Measurements from ENCODE around the gene PXMP4. TPM values are rescaled to one million over a fixed set of nuclear protein-coding genes. Genes with fewer than 3 reads are reported as not detected.

PXMP4 gene
- total RNA-seq, 4 donors from 2014 or later = 1.6 to 12.0 (median 5.5) TPM

GRCh38 chr20:33658510-33658909 lies 61.6 kb downstream of the PXMP4 start:
- peaks cover 14 to 23% (median 19%) of the 10 kb centered on the region in 4 donors for H3K4me1 ChIP-seq
- DNase-seq = no peak
- in situ Hi-C loops (cut with MboI; ENCODE audit: low pct_ligation_motif_present in 1 of 4, low pct_unique_long_range_greater_than_20kb in 1 of 4, low sequenced_read_pairs in 3 of 4) = loop anchor here in 2 of 4 donors (10.0 kb wide), 2 partner anchors 194 to 204 kb away; no protein-coding TSS in a partner anchor
- no peak overlapping the region for H3K4me3 ChIP-seq
- WGBS, 2 donors (ENCODE audit: low coverage in 1 of 2) = 88% methylated on average over 6 of the region's 8 CpGs; no CpG with 5 or more reads in 1 of the 2 donors
- TF ChIP-seq POLR2AphosphoS5 (IDR thresholded peaks at IDR 0.05) (no peak), POLR2A (IDR thresholded peaks at IDR 0.05) (no peak), CTCF (IDR thresholded peaks at IDR 0.05) (no peak), EP300 (IDR thresholded peaks at IDR 0.05; ENCODE audit: low read depth) (no peak)
- H3K27me3 ChIP-seq = no peaks in the 10 kb centered on the region
- intact Hi-C loops (cut with DNase I; ENCODE audit: low total_unique reads) = no loop called here
- H3K9me3 ChIP-seq = no peaks in the 10 kb centered on the region
- H3K36me3 ChIP-seq = peaks cover 0 to 4% (median 1%) of the 10 kb centered on the region in 4 donors
- H3K27ac ChIP-seq = no peak overlapping the region

GRCh38 chr20:33657704-33658095 lies 62.4 kb downstream of the PXMP4 start:
- DNase-seq = no peak
- H3K27ac ChIP-seq = no peak overlapping the region
- H3K4me1 ChIP-seq = peaks cover 17 to 25% (median 20%) of the 10 kb centered on the region in 4 donors
- H3K4me3 ChIP-seq = no peak overlapping the region
- peaks cover 0 to 4% (median 1%) of the 10 kb centered on the region in 4 donors for H3K36me3 ChIP-seq
- in situ Hi-C loops (cut with MboI; ENCODE audit: low pct_ligation_motif_present in 1 of 4, low pct_unique_long_range_greater_than_20kb in 1 of 4, low sequenced_read_pairs in 3 of 4) = loop anchor here in 2 of 4 donors (10.0 kb wide), 2 partner anchors 193 to 203 kb away; no protein-coding TSS in a partner anchor
- TF ChIP-seq POLR2AphosphoS5 (IDR thresholded peaks at IDR 0.05) (no peak), POLR2A (IDR thresholded peaks at IDR 0.05) (no peak), EP300 (IDR thresholded peaks at IDR 0.05; ENCODE audit: low read depth) (no peak), CTCF (IDR thresholded peaks at IDR 0.05) (no peak)
- H3K9me3 ChIP-seq = no peaks in the 10 kb centered on the region
- intact Hi-C loops (cut with DNase I; ENCODE audit: low total_unique reads) = no loop called here
- H3K27me3 ChIP-seq = no peaks in the 10 kb centered on the region
- 94% methylated on average over 12 of the region's 12 CpGs; no CpG with 5 or more reads in 1 of the 2 donors for WGBS, 2 donors (ENCODE audit: low coverage in 1 of 2)

- in situ Hi-C loops (cut with MboI; ENCODE audit: low pct_ligation_motif_present in 1 of 4, low pct_unique_long_range_greater_than_20kb in 1 of 4, low sequenced_read_pairs in 3 of 4) = loop anchor here in 2 of 4 donors (10.0 kb wide), 2 partner anchors 192 to 202 kb away; no protein-coding TSS in a partner anchor
- H3K9me3 ChIP-seq = no peaks in the 10 kb centered on the region
- no peak for DNase-seq
- H3K36me3 ChIP-seq = peaks cover 0 to 4% (median 1%) of the 10 kb centered on the region in 4 donors
- no peak overlapping the region for H3K27ac ChIP-seq
- no peaks in the 10 kb centered on the region for H3K27me3 ChIP-seq
- 96% methylated on average over 12 of the region's 17 CpGs; no CpG with 5 or more reads in 1 of the 2 donors for WGBS, 2 donors (ENCODE audit: low coverage in 1 of 2)
- intact Hi-C loops (cut with DNase I; ENCODE audit: low total_unique reads) = no loop called here
- H3K4me1 ChIP-seq = peaks cover 14 to 23% (median 19%) of the 10 kb centered on the region in 4 donors
- H3K4me3 ChIP-seq = no peak overlapping the region
- TF ChIP-seq EP300 (IDR thresholded peaks at IDR 0.05; ENCODE audit: low read depth) (no peak), POLR2AphosphoS5 (IDR thresholded peaks at IDR 0.05) (no peak), CTCF (IDR thresholded peaks at IDR 0.05) (no peak), POLR2A (IDR thresholded peaks at IDR 0.05) (no peak)
These were observed 63.1 kb downstream of the PXMP4 start for GRCh38 chr20:33656783-33657703.

Data from transverse colon (tissue), 4 donors.